SK-N-SH (cell line): ENCODE results near the gene ZSWIM5.
A peak's percentile ranks its signal among the peaks of the same experiment; 100 is the strongest.

ENCODE experiments used
- TF ChIP-seq, protein P1 (sequence below): fragments of 200-600 bp; sonication (generic); IDR thresholded peaks from 2 replicates; pipeline ENCODE4 v1.6.1; 2017; ENCODE audit warnings: antibody characterized with exemption, mild to moderate bottlenecking, moderate library complexity
- TF ChIP-seq, protein P2 (sequence below): IDR thresholded peaks from 2 replicates; pipeline ENCODE4 v1.6.1; 2012; ENCODE audit warnings: mild to moderate bottlenecking, low read depth, low read length, moderate library complexity

DNA sequence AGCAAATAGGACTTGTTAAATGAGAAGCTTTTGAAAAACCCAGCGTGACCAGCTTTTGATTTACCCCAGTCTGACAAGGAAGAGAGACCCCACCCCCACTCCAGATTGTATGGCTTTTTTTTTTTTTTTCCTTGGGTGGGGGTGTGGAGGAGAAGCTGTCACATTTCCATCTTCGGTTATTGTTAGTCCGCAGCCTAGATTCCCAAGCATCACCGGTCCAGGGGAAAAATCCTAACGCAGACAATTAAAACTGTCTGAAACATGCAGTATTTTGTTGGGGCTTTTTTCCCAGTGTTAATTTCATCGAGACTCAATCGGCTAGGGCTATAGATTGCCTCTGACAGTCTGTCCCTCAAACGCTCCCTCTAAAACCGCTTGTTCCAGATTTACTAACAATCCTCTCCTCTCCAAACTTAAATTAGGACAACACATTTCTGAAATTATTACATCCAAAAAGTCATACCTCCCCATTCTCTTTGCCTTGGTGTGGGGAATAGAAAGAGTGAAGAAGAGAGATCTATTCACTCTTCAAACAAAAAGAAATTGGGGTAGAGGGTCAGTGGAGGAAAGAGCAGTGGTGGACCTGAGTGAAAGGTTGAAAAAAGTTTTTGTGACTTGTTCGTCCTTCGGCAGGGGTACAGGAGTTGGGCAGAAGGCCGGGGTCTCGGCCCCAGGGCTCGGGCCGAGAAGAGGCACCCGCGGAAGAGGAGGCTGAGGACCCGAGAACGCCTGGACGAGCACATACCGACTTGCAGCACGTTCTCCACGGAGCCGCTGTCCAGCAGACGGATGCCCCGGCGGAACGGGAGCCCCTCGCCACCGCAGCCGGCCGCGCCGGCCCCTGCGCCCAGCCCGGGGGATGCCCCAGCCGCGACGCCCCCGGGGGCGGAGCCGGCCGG is 1.1 kb downstream of the ZSWIM5 start:
- TF ChIP-seq, protein P1, sequence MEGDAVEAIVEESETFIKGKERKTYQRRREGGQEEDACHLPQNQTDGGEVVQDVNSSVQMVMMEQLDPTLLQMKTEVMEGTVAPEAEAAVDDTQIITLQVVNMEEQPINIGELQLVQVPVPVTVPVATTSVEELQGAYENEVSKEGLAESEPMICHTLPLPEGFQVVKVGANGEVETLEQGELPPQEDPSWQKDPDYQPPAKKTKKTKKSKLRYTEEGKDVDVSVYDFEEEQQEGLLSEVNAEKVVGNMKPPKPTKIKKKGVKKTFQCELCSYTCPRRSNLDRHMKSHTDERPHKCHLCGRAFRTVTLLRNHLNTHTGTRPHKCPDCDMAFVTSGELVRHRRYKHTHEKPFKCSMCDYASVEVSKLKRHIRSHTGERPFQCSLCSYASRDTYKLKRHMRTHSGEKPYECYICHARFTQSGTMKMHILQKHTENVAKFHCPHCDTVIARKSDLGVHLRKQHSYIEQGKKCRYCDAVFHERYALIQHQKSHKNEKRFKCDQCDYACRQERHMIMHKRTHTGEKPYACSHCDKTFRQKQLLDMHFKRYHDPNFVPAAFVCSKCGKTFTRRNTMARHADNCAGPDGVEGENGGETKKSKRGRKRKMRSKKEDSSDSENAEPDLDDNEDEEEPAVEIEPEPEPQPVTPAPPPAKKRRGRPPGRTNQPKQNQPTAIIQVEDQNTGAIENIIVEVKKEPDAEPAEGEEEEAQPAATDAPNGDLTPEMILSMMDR: no peak
- TF ChIP-seq, protein P2, sequence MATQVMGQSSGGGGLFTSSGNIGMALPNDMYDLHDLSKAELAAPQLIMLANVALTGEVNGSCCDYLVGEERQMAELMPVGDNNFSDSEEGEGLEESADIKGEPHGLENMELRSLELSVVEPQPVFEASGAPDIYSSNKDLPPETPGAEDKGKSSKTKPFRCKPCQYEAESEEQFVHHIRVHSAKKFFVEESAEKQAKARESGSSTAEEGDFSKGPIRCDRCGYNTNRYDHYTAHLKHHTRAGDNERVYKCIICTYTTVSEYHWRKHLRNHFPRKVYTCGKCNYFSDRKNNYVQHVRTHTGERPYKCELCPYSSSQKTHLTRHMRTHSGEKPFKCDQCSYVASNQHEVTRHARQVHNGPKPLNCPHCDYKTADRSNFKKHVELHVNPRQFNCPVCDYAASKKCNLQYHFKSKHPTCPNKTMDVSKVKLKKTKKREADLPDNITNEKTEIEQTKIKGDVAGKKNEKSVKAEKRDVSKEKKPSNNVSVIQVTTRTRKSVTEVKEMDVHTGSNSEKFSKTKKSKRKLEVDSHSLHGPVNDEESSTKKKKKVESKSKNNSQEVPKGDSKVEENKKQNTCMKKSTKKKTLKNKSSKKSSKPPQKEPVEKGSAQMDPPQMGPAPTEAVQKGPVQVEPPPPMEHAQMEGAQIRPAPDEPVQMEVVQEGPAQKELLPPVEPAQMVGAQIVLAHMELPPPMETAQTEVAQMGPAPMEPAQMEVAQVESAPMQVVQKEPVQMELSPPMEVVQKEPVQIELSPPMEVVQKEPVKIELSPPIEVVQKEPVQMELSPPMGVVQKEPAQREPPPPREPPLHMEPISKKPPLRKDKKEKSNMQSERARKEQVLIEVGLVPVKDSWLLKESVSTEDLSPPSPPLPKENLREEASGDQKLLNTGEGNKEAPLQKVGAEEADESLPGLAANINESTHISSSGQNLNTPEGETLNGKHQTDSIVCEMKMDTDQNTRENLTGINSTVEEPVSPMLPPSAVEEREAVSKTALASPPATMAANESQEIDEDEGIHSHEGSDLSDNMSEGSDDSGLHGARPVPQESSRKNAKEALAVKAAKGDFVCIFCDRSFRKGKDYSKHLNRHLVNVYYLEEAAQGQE: peak; percentile 90
